GM12878 (cell line): Measurements from ENCODE around the gene MSH5. TPM values are rescaled to one million over a fixed set of nuclear protein-coding genes. Genes with fewer than 3 reads are reported as not detected.

Experiments used
- CHD1 ChIP-seq: IDR thresholded peaks from 2 replicates; pipeline ENCODE4 v1.6.1; 2012; ENCODE audit warnings: low read depth, low read length, improper control_type of control experiment
- CHD2 ChIP-seq: IDR thresholded peaks from 2 replicates; pipeline ENCODE4 v1.6.1; 2011; ENCODE audit warnings: low read depth, low read length, improper control_type of control experiment, borderline replicate concordance
- ETV6 ChIP-seq, 2 experiments: fragments of 450-650 bp in 1 of 2; IDR thresholded peaks in 1 of 2; conservative IDR thresholded peaks in 1 of 2; 2 replicates each; pipeline ENCODE4 v1.6.1; 2014; ENCODE audit warnings: antibody characterized with exemption in 1 of 2, borderline replicate concordance in 1 of 2, low read depth in 1 of 2, mild to moderate bottlenecking in 1 of 2, moderate library complexity in 1 of 2
- HDGF ChIP-seq: fragments of 450-650 bp; IDR thresholded peaks from 2 replicates; pipeline ENCODE4 v1.6.1; 2016; ENCODE audit warnings: antibody characterized with exemption
- JUND ChIP-seq: IDR thresholded peaks from 2 replicates; pipeline ENCODE4 v1.6.1; 2012; ENCODE audit warnings: low read depth, mild to moderate bottlenecking, low read length, improper control_type of control experiment, moderate library complexity
- KLF5 ChIP-seq: fragments of 450-650 bp; IDR thresholded peaks from 2 replicates; pipeline ENCODE4 v1.6.1; 2014; ENCODE audit warnings: mild to moderate bottlenecking; ENCODE audit not compliant: partially characterized antibody
- MLLT1 ChIP-seq: fragments of 450-650 bp; IDR thresholded peaks from 2 replicates; pipeline ENCODE4 v1.6.1; 2016; ENCODE audit warnings: mild to moderate bottlenecking
- MTA2 ChIP-seq: fragments of 450-650 bp; IDR thresholded peaks from 2 replicates; pipeline ENCODE4 v1.6.1; 2016; ENCODE audit warnings: low read depth, mild to moderate bottlenecking, moderate library complexity
- NR2C1 ChIP-seq: fragments of 450-650 bp; IDR thresholded peaks from 2 replicates; pipeline ENCODE4 v1.6.1; 2017; ENCODE audit warnings: antibody characterized with exemption, mild to moderate bottlenecking, moderate library complexity
- POLR2A ChIP-seq: IDR thresholded peaks from 2 replicates; pipeline ENCODE4 v1.6.1; 2011; ENCODE audit warnings: low read depth, mild to moderate bottlenecking, low read length
- RELB ChIP-seq: fragments of 450-650 bp; IDR thresholded peaks from 2 replicates; pipeline ENCODE4 v1.6.1; 2017; ENCODE audit warnings: low read depth, mild to moderate bottlenecking, moderate library complexity
- REST ChIP-seq: IDR thresholded peaks from 2 replicates; pipeline ENCODE4 v1.6.1; 2012; ENCODE audit warnings: mild to moderate bottlenecking, low read depth, low read length
- SREBF1 ChIP-seq: IDR thresholded peaks from 2 replicates; pipeline ENCODE4 v1.6.1; 2012; ENCODE audit warnings: mild to moderate bottlenecking, low read length
- TBL1XR1 ChIP-seq: IDR thresholded peaks from 2 replicates; pipeline ENCODE4 v1.6.1; 2012; ENCODE audit warnings: low read depth, low read length, improper control_type of control experiment
- polyA plus RNA-seq, 11 experiments: library from polyadenylated mRNA; depleted of rRNA in 4 of 11; unstranded in 6 of 11; stranded (reverse) in 5 of 11; fragments of >200 nt; fragmentation: Nextera tagmentation in 4 of 11; fragmentation: Illumina TruSeq in 1 of 11; extraction: Ambion mirVana in 4 of 11; extraction: Trizol in 1 of 11; gene quantifications; 1 replicate in 1 of 11; 2 replicates in 10 of 11; pipeline versions ENCODE4 v1.2.1 to v1.2.3, GENCODE V29; 2011 to 2016; ENCODE audit warnings: inconsistent platforms in 2 of 11, missing spikeins in 2 of 11, low read depth in 1 of 11
- total RNA-seq, 4 experiments: library from RNA; depleted of rRNA in 3 of 4; stranded (reverse); fragments of >200 nt in 3 of 4; fragmentation: Illumina TruSeq in 1 of 4; extraction: Trizol in 1 of 4; gene quantifications; 2 replicates each; pipeline versions ENCODE4 v1.2.1 to v1.2.3, GENCODE V29; 2013 to 2021
- TF ChIP-seq, protein P1 (sequence below): fragments of 450-650 bp; formaldehyde crosslinking; IDR thresholded peaks from 2 replicates; pipeline ENCODE4 v1.5.0; 2022; ENCODE audit warnings: mild to moderate bottlenecking, missing genetic modification characterization
- TF ChIP-seq, protein P2 (sequence below): fragments of 450-650 bp; IDR thresholded peaks from 2 replicates; pipeline ENCODE4 v1.6.1; 2014; ENCODE audit warnings: mild to moderate bottlenecking
- TF ChIP-seq, protein P3 (sequence below): IDR thresholded peaks from 2 replicates; pipeline ENCODE4 v1.6.1; 2011; ENCODE audit warnings: borderline replicate concordance, low read depth, mild to moderate bottlenecking, moderate library complexity, low read length; ENCODE audit not compliant: insufficient read depth, poor library complexity, severe bottlenecking

The MSH5 gene
- total and polyA plus RNA-seq, 10 of the 15 experiments (the other 5 are each of a cell fraction or from before 2014, with no cell fraction given): 9.1 to 52.7 (median 30.0) TPM

DNA sequence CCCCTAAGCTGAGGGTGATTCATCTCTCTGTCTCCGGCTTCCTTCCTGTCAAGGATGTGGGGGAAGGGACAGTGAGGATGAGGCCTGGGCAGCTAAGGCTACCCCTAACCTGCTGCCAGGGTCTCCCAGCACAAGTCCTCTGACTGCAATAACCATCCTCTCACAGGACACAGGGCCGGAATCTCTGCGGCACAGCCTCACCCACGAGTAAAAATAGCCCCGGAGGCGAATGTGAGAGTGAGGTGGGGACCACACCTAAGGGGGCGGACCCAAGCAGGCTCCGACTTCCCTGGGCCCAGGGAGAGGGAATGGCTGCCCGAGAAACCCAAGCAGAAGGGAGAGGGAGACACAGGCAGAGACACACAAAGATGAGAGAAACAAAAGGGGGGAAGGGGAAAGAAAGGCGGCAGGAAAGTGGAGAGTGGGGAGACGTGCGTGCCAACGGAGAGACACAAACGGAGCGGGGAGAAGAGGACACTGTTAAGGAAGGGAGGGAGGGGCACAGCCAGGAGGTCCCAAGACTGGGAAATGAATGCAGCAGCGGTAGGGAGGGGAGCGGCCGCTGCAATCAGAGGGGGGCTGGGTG lies 4.9 kb upstream of the MSH5 start (continued):
- TF ChIP-seq RELB (0 out of 2 replicates have a peak, but pooled peaks have one; percentile 42), TBL1XR1 (peak; percentile 81), MTA2 (no peak; the same call in 1 of the 2 replicates), HDGF (peak; percentile 89), NR2C1 (no peak), POLR2A (peak; percentile 73), SREBF1 (no peak), REST (no peak), MLLT1 (peak; percentile 60; the same call in 1 of the 2 replicates), CHD2 (peak; percentile 87; the same call in 1 of the 2 replicates), KLF5 (no peak), ETV6 (conservative IDR thresholded peaks at IDR 0.05 in 1 of 2, IDR thresholded peaks at IDR 0.05 in 1 of 2; ENCODE audit: borderline replicate concordance in 1 of 2, low read depth in 1 of 2) (peak in 1 of 2 experiments; percentile 84; a peak in 2 of 4 replicates), CHD1 (no peak), JUND (no peak)
- TF ChIP-seq, protein P1, sequence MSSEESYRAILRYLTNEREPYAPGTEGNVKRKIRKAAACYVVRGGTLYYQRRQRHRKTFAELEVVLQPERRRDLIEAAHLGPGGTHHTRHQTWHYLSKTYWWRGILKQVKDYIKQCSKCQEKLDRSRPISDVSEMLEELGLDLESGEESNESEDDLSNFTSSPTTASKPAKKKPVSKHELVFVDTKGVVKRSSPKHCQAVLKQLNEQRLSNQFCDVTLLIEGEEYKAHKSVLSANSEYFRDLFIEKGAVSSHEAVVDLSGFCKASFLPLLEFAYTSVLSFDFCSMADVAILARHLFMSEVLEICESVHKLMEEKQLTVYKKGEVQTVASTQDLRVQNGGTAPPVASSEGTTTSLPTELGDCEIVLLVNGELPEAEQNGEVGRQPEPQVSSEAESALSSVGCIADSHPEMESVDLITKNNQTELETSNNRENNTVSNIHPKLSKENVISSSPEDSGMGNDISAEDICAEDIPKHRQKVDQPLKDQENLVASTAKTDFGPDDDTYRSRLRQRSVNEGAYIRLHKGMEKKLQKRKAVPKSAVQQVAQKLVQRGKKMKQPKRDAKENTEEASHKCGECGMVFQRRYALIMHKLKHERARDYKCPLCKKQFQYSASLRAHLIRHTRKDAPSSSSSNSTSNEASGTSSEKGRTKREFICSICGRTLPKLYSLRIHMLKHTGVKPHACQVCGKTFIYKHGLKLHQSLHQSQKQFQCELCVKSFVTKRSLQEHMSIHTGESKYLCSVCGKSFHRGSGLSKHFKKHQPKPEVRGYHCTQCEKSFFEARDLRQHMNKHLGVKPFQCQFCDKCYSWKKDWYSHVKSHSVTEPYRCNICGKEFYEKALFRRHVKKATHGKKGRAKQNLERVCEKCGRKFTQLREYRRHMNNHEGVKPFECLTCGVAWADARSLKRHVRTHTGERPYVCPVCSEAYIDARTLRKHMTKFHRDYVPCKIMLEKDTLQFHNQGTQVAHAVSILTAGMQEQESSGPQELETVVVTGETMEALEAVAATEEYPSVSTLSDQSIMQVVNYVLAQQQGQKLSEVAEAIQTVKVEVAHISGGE (CRISPR knock-in tag): no peak
- TF ChIP-seq, protein P2, sequence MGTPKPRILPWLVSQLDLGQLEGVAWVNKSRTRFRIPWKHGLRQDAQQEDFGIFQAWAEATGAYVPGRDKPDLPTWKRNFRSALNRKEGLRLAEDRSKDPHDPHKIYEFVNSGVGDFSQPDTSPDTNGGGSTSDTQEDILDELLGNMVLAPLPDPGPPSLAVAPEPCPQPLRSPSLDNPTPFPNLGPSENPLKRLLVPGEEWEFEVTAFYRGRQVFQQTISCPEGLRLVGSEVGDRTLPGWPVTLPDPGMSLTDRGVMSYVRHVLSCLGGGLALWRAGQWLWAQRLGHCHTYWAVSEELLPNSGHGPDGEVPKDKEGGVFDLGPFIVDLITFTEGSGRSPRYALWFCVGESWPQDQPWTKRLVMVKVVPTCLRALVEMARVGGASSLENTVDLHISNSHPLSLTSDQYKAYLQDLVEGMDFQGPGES: no peak
- TF ChIP-seq, protein P3, sequence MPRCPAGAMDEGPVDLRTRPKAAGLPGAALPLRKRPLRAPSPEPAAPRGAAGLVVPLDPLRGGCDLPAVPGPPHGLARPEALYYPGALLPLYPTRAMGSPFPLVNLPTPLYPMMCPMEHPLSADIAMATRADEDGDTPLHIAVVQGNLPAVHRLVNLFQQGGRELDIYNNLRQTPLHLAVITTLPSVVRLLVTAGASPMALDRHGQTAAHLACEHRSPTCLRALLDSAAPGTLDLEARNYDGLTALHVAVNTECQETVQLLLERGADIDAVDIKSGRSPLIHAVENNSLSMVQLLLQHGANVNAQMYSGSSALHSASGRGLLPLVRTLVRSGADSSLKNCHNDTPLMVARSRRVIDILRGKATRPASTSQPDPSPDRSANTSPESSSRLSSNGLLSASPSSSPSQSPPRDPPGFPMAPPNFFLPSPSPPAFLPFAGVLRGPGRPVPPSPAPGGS: no peak
